ENCODE measurements around the gene PHF23. TPM values are rescaled to one million over a fixed set of nuclear protein-coding genes. Genes with fewer than 3 reads are reported as not detected.
A peak's percentile ranks its signal among the peaks of the same experiment; 100 is the strongest.

Gene PHF23
- total and polyA plus RNA-seq, 9 of the 15 experiments (the other 6 are each of a cell fraction or from before 2014, with no cell fraction given): 7.4 to 87.5 (median 33.7) TPM

- Histone ChIP-seq H3K9me1 (ENCODE audit: control insufficient read depth, insufficient read depth, low read length) (no peaks in the 10 kb centered on the region), H3K27me3 (ENCODE audit: control insufficient read depth in 2 of 2, insufficient read depth in 2 of 2, low read length in 2 of 2) (no peaks in the 10 kb centered on the region), H3K9ac (ENCODE audit: insufficient read depth in 1 of 2, low read depth in 2 of 2, low read length in 2 of 2) (peak within 1 kb of the TSS; percentile 63 to 89), H3K4me1 (replicated peaks in 1 of 2; ENCODE audit: control insufficient read depth in 2 of 2, insufficient read depth in 2 of 2, low read length in 2 of 2) (peaks cover 10 to 35% of the 10 kb centered on the region in 2 experiments; a peak in 4 of 5 replicates), H3K36me3 (ENCODE audit: control insufficient read depth, insufficient read depth, low read length) (peaks cover 28% of the 10 kb centered on the region; the same call in 2 of the 3 replicates), H4K20me1 (replicated peaks; ENCODE audit: control insufficient read depth, insufficient read depth, low read length) (no peaks in the 10 kb centered on the region), H3K9me3 (replicated peaks; ENCODE audit: control insufficient read depth, insufficient read depth, low read depth, low read length) (no peaks in the 10 kb centered on the region), H3K27ac (ENCODE audit: extremely low read depth, low read depth, low read length) (peak within 1 kb of the TSS; percentile 70), H3K4me2 (ENCODE audit: insufficient read depth, low read length) (peak within 1 kb of the TSS; percentile 95), H2AFZ (ENCODE audit: low read depth, low read length) (peak within 1 kb of the TSS; percentile 97), H3K79me2 (ENCODE audit: control insufficient read depth, insufficient read depth, low read length) (no peaks in the 10 kb centered on the region), H3K4me3 (peak within 1 kb of the TSS; percentile 47)
- in situ Hi-C loops (cut with MboI): no loop called here
- peak; percentile 50 for TF ChIP-seq POLR2G (IDR thresholded peaks at IDR 0.05; ENCODE audit: low read depth, low read length)
- no peak for TF ChIP-seq ZFP30 (CRISPR knock-in tag; IDR thresholded peaks at IDR 0.05; ENCODE audit: borderline replicate concordance)
- TF ChIP-seq RFX7 (CRISPR knock-in tag; IDR thresholded peaks at IDR 0.05): no peak
- TF ChIP-seq ZKSCAN3 (CRISPR knock-in tag; IDR thresholded peaks at IDR 0.05): no peak
- TF ChIP-seq U2AF2 (optimal IDR thresholded peaks at IDR 0.05; ENCODE audit: low read depth, low read length): no peak
- TF ChIP-seq ZBTB1 (CRISPR knock-in tag; IDR thresholded peaks at IDR 0.05; ENCODE audit: borderline replicate concordance, low read depth): 0 out of 2 replicates have a peak, but pooled peaks have one; percentile 35
- peak; percentile 10; the same call in 1 of the 2 replicates for TF ChIP-seq TFAP4 (CRISPR knock-in tag; IDR thresholded peaks at IDR 0.05; ENCODE audit: borderline replicate concordance)
- TF ChIP-seq ZEB2 (IDR thresholded peaks at IDR 0.05): peak; percentile 73
- intact Hi-C loops (cut with micrococcal nuclease): no loop called here
- ATAC-seq (peak; percentile 10; the same call in 2 of the 3 replicates), DNase-seq (ENCODE audit: extremely low read depth in 1 of 4, low spot score in 3 of 4) (peak in 1 of 4 experiments; percentile 14), FAIRE-seq (no peak)
- POLR2A ChIA-PET: no interaction called here
- TSS peak; percentile 81 for BruUV-seq (replicated peaks)
- CTCF ChIA-PET (ENCODE audit: low intra/inter-chr PET ratio): no interaction called here
- 90% methylated on average over 10 of the region's 64 CpGs for whole genome bisulfite sequencing (ENCODE audit: insufficient coverage, low coverage, missing lambda C conversion rate)
These were observed 23.1 kb upstream of the PHF23 start, which contains the start of gene CLDN7 for GRCh38 chr17:7262192-7262934. Gene CLDN7, minus strand, starts transcription at chr17:7262478. Its CDS starts 435 bp downstream, at chr17:7262043.

Data from K562 (cell line).